Activated CD4-positive, alpha-beta T cell treated with anti-CD3 and anti-CD28 coated beads for 1 hour (primary cell): ENCODE measurements around the gene MMS19.

Experiments used
- DNase-seq: peaks from one replicate; pipeline ENCODE4 v3.0.0-alpha.2; 2020

Gene MMS19

DNA sequence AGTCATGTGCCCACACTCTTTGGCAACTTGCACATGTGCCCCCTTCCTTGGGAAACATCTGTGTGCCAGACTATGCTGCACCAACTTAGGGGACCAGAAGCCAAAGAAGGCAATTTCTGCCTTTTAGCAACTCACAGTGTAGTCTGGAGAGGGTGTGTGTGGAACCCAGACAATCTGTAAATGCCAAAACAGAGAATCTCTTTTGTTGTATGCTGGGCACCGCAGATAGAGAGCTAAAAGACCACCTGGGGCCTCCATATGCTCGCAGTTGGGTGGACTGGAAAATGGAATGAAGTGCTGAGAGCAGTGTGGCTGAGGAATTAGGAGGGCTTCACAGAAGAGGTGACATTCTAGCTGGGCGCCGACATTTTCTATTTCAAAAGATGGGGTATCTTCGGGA, 26.9 kb upstream of the MMS19 start:
- no peak for DNase-seq

DNA sequence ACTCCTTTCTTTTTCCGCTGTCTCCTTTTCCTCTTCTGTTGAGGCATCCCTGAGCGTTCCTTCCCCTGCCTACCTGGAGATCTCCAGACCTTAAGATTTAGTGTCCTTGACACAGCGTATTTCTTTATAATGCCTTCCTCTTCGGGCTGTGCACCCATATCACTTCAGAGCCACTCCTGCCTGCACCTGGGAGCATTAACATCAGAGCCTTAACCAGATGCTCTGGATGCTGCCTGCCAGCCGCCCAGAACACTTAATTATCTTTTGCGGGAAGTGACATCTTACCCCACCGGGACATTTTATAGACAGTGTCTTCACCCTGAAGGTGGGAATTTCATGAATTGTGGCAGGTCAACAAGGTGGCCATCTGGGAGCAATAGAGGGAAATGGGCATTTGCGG, 24.7 kb upstream of the MMS19 start:
- DNase-seq, result no peak

DNA sequence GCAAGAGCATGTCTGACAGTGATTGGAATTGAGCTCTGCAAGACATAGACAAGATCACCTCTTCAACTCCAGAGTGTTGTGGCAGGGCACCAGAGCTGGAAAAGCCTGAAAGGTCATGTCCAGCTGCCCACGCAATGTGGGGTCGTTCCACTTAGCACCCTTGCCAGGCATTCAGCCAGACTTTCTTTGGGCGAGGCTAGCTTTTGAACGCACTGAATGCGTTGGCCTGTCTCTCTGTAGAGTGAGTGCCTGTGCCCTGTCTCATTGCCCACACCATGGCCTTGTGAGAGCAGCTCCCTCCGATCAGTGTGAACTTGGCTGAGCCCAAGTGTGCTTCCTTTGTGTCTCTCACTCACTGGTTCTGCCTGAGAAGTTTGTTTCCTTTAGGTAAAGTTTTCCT, 23.8 kb upstream of the MMS19 start:
- DNase-seq, result no peak

DNA sequence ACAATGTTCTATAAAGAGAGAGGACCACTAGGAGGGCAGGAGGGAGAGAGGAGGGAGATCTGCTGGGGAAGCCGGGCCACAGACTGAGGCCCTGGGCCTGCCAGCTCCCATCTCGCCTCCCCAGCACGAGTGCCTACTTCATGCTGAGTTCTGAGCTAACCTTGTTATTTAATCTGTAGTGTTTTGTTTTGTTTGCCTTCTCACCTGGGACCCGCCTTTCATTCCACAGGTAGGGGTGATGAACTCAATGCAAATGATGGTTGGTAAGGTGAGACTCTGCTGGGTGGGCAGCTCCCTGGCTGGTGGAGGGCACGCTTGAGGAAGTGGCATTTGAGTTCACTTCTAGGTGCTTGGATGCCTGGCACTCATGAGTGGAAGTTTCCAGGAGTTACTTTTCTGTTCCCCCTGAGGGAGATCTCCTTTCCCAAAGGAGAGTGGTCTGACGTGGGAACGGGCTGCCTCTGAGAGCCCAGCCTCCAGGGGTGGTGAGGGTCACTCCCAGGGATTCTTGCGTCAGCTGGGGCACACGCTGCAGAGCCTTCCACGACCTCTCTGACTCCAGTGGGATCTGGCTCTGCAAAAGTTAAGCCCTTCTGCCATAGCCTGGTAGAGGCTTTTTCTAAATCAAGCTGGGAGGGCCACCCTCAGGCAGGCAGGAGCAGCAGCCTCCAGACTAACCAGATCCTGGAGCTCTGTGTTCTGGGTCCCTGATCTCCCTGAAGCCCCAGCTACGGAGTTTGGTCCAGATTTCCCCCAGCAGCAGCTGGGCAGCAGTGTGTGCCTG, 22.9 kb upstream of the MMS19 start:
- DNase-seq, result no peak

DNA sequence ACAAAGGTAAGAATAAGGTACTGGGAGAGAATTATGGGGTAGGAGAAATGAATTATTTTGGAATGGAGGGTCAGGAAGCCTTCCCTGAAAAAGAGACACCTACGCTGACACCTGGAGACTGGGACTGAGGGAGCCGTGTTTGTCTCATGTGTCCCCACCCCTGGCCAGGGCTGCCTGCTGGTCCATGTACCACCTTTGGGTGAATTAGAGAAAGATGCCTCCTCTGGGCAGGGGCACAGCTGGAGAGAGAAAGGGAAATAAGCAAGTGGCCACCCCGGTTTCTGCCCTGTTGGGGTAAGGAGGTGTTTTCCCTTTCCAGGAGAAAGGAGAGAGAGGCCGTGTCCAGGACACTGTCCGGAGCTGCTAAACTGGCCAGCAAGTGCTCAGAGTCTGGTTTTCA, 22.3 kb upstream of the MMS19 start:
- no peak for DNase-seq

DNA sequence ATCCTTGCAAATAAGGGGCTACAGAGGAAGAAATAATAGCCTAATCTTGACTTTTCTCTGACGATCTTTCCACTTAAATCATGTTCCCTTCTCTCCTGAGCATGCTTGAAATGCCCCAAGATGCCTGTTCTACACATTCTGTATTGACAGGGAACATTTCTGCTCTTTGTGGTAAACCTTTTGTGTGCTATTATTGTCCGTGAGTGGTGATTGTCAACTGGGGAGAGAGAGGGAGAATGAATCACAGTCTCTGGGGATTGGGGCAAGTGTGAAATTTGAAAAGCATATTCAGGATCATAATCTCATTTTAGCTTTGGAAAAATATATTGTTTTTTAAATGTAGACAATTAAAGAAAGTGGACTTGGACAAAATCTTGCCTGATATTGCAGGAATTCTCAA, 21.1 kb upstream of the MMS19 start:
- no peak for DNase-seq

DNA sequence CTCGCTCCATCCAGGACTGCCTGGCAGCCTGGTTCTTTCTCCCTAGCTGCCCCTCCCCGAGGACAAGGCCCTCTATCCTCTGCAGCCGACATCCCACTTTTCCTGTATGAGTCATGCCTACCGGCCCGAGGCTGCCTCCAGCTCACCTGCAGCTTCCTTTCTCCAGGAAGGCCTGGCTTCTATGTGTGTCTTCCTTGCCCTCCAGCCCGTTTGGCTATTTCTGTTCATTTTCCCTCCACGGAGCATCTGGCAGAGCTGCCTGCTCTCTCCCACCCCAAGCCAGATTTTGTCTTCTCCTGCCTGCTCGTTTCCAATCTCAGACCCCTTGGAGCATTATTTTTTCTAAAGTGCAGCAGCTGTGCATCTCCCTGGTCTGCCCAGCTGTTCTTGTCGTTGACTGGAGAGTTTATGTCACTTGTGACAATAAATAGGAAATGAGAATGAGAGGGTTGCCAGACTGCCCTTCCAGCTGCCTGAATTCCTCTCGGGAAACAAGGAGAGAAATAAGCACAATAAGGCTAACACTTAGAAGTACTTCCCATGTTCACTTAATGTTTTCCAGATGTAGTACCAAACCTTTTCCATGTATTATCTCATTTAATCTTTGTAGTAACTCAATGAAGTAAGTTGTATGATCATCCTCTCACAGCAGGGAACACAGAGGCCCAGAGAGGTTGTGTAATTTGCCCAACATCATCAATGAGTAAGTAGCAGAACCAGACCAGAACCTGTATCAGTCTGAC, 20.2 kb upstream of the MMS19 start:
- no peak for DNase-seq

DNA sequence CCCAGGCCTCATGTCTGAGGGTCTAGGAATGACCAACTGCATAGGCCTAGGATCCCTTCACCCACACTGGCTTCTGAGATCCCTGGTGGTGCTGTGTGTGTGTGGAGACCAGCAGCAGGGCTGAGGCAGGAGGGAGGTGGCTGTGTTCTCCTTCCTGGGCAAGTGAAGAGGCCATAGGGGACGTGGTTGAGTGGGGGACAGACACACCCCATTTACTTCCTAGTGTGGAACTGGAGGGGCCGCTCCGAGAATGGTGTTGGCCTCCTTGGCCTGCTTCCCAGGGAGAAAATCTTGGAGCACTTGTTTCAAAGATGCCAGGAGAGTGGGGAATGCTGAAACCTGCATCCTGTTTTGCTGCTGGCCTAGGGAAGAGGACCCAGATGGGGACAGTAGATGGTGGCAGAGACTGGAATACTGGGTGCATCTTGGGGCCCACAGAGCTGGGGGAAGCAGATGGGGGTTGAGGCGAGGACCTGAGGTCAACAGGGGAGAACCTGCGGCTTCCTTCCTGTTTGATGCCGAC, 19.6 kb upstream of the MMS19 start:
- DNase-seq, result no peak

DNA sequence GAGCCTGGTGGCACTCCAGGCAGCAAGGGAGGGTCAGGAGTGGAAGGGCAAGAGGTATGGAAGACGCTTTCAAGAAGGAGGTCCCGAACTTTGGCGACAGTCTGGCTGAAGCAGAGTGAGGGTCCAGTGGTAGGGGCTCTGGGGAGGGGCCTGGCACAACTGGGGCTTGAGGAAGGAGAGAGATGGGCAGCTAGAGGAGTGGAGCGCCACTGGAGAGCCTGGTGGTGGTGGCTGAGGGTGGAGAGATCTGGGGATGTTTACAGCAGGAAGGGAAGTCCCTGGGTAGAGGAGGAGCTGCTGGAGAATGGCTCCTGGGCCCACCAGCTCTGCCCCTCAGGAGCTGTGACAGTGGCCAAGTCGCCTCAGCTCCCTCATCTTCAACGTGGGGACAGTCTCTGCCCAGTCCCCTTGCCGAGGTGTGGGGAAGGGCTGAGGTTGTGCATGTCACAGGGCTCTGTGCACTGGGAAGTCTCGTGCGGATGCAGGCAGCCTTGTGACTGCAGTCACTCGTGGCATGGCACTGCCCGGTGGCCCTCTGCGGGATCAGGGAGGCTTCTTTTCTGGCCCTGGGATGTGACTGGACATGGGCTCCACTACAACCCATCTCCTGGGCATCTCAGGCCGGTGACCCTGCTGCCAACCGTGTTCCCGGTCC, 19.0 kb upstream of the MMS19 start:
- DNase-seq, result no peak

DNA sequence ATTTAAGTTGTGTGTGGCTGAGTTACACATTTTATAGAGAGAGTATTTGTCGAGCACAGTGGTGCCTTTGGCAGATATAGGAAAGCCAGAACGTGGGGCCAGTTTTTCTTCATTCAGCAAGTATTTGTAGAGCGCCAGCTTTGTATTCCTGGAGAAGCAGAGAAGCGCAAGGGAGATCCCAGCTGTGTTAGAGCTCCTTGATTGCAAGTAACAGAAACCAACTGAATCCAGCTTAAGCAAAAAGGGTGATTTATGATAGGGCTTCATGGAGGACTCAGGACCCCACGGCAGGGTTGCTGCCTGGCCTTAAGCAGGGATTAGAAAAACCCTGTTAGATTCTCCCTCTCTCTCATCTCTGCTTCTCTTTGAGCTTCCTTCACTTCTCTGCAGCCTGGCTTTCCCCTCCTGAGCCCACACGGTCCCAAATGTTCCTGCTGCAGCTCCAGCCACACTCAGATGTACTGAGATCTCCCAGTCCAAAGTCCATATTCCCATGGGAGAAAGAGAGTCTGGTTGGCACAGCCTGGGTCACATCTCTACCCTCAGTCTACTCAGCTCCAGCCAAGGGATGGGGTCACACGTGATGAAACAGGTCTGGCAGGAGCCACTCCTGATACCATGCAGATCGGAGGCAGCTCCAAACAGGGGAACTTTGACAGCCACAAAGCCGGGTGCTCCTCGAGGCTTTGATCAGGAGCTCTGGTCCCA, 17.2 kb upstream of the MMS19 start:
- no peak for DNase-seq

DNA sequence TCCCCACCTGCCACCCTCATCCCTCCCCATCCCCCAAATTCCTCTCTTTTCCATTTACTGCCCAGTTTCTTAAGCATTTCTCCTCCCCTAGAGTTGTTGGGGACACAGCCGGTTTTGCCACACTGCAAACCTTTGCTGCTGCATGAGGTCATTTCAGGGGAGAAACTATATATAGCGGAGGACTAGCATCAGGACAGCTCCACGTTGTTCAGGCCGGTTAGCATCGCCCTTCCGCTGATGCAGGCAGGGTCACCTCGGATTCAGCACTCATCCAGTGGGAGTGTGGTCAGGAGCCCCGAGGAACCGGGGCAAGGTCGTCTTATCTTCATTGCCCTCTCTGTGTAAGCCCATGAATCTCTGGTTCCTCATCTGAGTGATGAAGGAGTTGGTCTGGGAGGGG, 16.1 kb upstream of the MMS19 start:
- DNase-seq, result no peak

DNA sequence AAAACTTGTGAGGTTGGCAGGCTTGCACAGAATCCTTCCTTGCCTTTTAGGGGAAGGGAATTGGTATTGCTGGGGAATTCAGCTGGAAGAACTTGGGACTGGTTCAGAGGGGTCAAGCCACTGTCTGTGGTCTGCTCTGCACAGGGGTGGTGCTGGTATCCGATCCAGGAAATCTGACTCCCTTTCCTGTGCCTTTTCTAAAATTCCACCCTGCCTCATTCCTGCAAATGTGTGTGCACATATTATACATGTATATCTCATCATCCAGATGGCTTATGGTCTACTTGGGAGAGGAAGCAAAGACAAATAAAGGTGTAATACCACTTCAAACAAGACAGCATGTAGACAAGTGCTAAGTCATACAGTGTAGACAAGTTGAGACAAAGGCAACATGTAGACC, 14.8 kb upstream of the MMS19 start:
- no peak for DNase-seq

DNA sequence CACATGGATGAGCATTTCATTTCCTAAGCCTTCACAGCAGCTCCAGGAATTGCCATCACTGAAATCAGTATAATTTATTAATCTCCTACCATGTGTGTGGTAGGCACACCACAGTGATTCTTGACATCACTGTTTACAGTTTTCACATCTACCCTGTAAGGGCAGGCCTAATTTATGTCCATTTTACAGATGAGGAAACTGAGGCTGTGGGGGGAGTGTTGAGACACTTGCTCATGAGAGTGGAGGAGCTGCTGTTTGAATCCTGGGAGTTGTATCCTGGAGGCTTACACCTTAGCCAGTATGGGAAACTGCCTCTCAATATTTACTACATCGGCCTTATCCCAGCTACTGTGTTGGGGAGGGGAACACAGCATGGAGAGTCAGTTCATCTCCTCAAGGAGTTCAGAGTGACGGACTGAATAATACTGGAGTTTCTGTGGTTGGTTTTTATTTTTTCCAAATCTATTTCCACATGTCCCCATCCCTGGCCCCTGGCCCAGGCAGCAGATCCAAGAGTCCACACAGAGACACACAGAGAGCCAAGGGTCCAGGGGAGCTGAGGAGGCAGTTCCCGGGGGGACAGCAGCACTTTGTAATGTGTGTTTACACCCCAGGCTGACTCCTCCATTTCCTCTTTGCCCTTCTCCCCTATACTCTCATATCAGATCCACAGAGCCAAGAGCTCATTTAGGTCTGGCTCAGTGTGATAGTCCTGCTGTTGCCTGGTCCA, 13.7 kb upstream of the MMS19 start:
- no peak for DNase-seq

DNA sequence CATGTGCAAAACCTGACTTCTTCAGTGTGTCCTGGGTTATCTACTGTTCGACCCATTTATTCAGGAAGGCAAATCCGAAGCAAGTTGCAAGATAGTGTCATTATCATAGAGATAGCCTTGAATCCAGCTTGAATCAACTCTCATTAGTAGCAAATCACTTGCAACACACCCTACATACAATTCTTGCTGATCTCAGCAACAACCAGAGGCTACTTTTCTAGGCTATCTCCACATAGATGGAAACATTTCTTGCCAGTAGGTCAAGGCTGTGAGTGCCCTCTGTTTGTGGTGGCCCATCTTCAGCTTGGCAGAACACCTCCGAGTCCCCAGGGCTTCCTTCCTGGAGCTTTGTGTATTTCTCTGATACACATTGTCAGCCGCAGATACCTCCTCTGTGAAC, 12.5 kb upstream of the MMS19 start:
- no peak for DNase-seq

DNA sequence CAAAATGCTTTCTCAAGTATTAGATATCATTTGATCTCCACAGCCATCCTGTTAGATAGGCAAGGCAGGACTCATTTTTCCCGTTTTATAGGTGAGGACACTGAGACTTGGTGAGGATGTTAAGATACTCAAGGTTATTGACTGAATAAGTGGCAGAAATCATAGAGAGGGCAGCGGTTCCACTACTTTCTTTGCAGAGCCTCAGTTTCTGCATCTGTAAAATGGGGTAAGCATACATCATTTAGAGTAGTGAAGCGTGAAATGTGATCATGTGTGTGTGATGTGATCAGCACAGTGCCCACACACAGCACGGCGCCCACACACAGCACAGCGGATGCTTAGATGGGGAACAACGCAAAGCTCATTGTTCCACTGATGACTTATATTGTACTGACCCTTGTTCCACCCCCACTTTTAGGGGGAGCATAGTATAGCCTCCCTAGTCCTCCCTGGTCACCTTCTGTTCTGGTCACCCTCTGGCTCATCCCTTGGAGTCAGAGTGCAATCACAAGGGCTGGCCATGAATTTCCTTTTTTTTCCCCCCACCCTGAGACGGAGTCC, 11.0 kb upstream of the MMS19 start:
- no peak for DNase-seq

DNA sequence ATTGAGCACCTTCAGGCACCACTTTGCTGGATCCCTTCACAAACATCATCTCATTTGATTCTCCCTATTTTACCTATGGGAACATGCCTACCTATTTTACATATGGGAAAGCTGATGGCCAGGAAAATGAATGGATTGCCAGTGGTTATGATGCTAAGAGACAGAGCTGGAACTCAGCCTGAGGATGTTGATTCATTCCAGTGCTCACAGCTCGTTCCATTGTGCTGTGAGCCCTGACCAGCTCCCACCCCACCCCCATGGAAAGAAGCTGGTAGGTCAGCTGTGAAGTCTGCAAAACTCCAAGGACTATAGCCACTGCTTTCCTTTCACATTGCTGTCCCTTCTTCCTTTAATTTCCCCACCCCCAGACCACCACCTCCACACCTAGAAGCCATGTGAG, 10.1 kb upstream of the MMS19 start:
- no peak for DNase-seq

DNA sequence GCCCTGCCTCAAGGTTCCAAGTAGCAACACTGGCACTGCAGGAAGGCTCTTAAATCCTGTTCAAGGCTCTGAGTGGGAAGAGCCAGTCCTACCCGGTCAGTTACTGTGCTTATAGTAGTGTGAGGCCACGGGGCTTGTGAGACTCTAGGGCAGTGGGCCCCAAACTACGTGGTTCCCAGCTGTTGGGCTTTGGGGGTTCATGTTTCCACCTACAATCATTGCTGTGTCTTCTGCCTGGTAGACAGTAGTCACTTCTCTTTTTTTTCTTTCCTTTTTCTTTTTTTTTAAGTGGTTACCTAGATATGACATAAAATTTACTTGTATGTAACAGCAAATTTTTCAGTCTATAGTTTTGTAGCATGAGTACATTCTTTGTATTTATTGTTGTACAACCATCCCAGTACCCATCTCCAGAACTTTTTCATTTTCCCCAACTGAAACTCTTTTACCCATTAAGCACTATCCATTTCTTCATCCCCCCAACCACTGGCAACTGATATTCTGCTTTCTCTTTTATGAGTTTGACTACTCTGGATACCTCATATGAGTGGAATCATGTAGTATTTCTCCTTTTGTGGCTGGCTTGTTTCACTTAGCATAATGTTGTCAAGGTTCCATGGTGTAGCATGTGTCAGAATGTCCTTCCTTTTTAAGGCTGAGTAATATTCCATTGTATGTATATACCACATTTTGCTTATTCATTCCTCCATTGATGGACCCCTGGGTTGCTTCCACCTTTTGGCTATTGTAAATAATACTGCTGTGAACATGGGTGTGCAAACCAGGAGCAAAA, 8.2 kb upstream of the MMS19 start:
- no peak for DNase-seq

DNA sequence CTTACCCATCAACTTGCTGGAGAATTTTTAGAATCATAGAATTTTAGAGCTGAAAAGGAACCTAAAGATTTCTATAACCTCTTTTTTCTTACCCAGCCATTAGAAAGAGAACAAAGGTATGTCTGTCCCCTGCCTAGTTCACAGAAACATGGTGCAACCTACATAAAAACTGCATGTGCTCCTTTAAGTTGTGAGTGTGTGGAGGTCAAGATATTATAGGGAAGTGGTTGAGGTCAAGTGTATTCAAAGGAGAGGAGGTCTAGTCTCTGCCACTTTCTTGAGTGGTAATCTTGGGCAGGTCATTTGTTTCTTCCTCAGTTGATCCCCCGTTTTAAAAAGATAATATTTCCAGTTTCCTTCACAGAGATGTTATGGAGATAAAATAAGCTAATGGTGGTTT, 6.9 kb upstream of the MMS19 start:
- DNase-seq, result no peak

DNA sequence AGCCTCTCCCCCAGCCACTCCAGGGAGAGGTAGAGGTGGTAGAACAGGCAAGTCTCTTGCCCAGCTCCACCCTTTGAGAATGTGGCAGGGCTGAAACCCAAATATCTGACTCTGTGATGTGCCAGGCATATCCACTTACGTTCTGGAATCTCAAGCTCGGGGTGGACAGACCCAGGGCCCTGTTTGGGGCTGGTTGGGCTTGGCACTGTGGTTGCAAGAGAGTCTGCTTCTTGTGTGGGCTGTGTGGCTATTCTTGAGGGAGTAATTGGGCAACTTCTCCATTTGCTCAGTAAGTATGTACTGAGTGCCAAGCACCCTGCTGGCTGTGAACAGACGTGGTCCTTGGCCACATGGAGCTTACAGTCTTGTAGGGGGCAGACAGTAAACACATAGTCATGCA, 5.2 kb upstream of the MMS19 start:
- no peak for DNase-seq

DNA sequence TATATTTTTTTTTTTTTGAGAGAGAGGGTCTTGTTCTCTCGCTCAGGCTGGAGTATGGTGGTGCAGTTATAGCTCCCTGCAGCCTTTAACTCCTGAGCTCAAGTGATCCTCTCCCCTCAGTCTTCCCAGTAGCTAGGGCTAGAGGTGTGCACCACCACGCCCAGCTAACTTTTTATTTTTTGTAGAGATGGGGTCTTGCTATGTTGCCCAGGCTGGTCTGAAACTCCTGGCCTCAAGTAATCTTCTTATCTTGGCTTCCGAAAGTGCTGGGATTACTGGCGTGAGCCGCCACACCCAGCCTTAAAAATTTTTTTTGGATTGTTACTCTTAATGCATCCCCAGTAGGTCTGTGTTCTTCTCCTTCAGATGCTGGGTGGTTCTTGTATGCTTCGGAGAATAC, 4.7 kb upstream of the MMS19 start:
- no peak for DNase-seq

DNA sequence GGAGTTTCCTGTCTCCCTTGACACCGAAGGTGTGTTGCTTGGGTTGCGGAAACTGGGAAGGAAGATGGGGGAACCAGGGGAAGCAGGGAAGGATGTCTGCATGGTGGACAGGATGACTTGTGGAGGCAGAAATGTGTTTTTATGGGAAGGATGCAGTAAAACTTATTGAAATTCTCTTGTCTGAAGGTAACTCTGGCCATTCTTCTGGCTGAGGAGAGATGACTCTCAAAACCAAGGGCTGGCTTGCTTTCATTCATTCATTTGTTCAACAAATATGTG, 2.0 kb upstream of the MMS19 start:
- no peak for DNase-seq
